Fibroblast of villous mesenchyme (primary cell): ENCODE results near the gene ABCC12. TPM values are rescaled to one million over a fixed set of nuclear protein-coding genes. Genes with fewer than 3 reads are reported as not detected.

Experiments used
- DNase-seq: peaks from one replicate; pipeline ENCODE4 v3.0.0-alpha.2; 2010; ENCODE audit warnings: low read depth
- H3K4me3 ChIP-seq: 2 replicates; pipeline ENCODE4 v1.5.1; 2011; ENCODE audit warnings: low read depth, mild to moderate bottlenecking, low read length
- CTCF ChIP-seq: IDR thresholded peaks from 2 replicates; pipeline ENCODE4 v1.5.1; 2012; ENCODE audit warnings: low read depth, mild to moderate bottlenecking, low read length; ENCODE audit not compliant: insufficient read depth
- total RNA-seq: library from RNA; depleted of rRNA; stranded (reverse); fragments of >200 nt; gene quantifications from 2 replicates; pipeline ENCODE4 v1.2.3, GENCODE V29; 2012

ABCC12 gene
- total RNA-seq, result under 0.01 TPM in 1 of 2 replicates, not detected in the other

- no peak for DNase-seq
- H3K4me3 ChIP-seq, result no peak within 1 kb of the TSS
- no peak for TF ChIP-seq CTCF
Observed at GRCh38 chr16:48155926-48156789, at the start of gene ABCC12. Gene ABCC12 (minus strand): TSS chr16:48155993. CDS start chr16:48146424, 9,569 bp downstream.

GRCh38 chr16:48204825-48205151 lies 49.0 kb upstream of the ABCC12 start:
- DNase-seq, result no peak

GRCh38 chr16:48203974-48204824 lies 48.4 kb upstream of the ABCC12 start:
- no peak for DNase-seq
- no peak overlapping the region for H3K4me3 ChIP-seq
- no peak for TF ChIP-seq CTCF

More at GRCh38 chr16:48204825-48205151, 49.0 kb upstream of the ABCC12 start:
- no peak for TF ChIP-seq CTCF
- H3K4me3 ChIP-seq, result no peak overlapping the region

- DNase-seq, result no peak
- no peak overlapping the region for H3K4me3 ChIP-seq
- no peak for TF ChIP-seq CTCF
Observed at GRCh38 chr16:48201515-48202201, 45.9 kb upstream of the ABCC12 start.

GRCh38 chr16:48197294-48197693 lies 41.5 kb upstream of the ABCC12 start:
- H3K4me3 ChIP-seq, result no peak overlapping the region
- DNase-seq, result no peak
- TF ChIP-seq CTCF, result no peak

GRCh38 chr16:48194828-48195556 lies 39.2 kb upstream of the ABCC12 start:
- no peak overlapping the region for H3K4me3 ChIP-seq
- no peak for TF ChIP-seq CTCF
- peak; percentile 27 for DNase-seq
